DND-41 (cell line): ENCODE measurements around the gene PPIF.

Experiments
- ATAC-seq: fragments of 200-7000 bp; cut with Tn5 transposase; 3 replicates; pipeline ENCODE4 v1.9.1; 2021; ENCODE audit warnings: low read depth; ENCODE audit not compliant: insufficient read depth
- DNase-seq: peaks from one replicate; pipeline ENCODE4 v3.0.0-alpha.2; 2020
- H2AFZ ChIP-seq: 2 replicates; pipeline ENCODE4 v1.6.0; 2012; ENCODE audit warnings: low read depth, low read length
- H3K27ac ChIP-seq: 2 replicates; pipeline ENCODE4 v1.5.1; 2012; ENCODE audit warnings: low read length, inconsistent platforms
- H3K27me3 ChIP-seq: fragments of 200-600 bp; sonication (generic); 2 replicates; pipeline ENCODE4 v1.6.0; 2012; ENCODE audit warnings: low read length, mild to moderate bottlenecking, inconsistent platforms; ENCODE audit not compliant: insufficient read depth, poor library complexity
- H3K36me3 ChIP-seq: 2 replicates; pipeline ENCODE4 v1.5.1; 2012; ENCODE audit warnings: low read length, inconsistent platforms; ENCODE audit not compliant: insufficient read depth
- H3K4me1 ChIP-seq: 2 replicates; pipeline ENCODE4 v1.5.1; 2012; ENCODE audit warnings: mild to moderate bottlenecking, low read length; ENCODE audit not compliant: insufficient read depth
- H3K4me2 ChIP-seq: 2 replicates; pipeline ENCODE4 v1.6.0; 2012; ENCODE audit warnings: mild to moderate bottlenecking, moderate library complexity, low read length, inconsistent platforms; ENCODE audit not compliant: insufficient read depth
- H3K4me3 ChIP-seq, 2 experiments: fragments of 200-600 bp in 1 of 2; shearing (Covaris generic) in 1 of 2; 2 replicates each; pipeline ENCODE4 v1.5.1; 2012 to 2016; ENCODE audit warnings: inconsistent platforms in 2 of 2, low read length in 2 of 2, mild to moderate bottlenecking in 2 of 2, low read depth in 1 of 2, moderate library complexity in 1 of 2
- H3K79me2 ChIP-seq: 2 replicates; pipeline ENCODE4 v1.6.0; 2012; ENCODE audit warnings: low read length, inconsistent platforms; ENCODE audit not compliant: insufficient read depth
- H3K9ac ChIP-seq: 2 replicates; pipeline ENCODE4 v1.6.0; 2012; ENCODE audit warnings: low read depth, mild to moderate bottlenecking, inconsistent platforms, low read length, moderate library complexity
- H3K9me3 ChIP-seq: 2 replicates; pipeline ENCODE4 v1.5.1; 2012; ENCODE audit warnings: low read length, moderate library complexity, mild to moderate bottlenecking, inconsistent platforms; ENCODE audit not compliant: insufficient read depth, severe bottlenecking
- H4K20me1 ChIP-seq: 2 replicates; pipeline ENCODE4 v1.6.0; 2012; ENCODE audit warnings: low read length; ENCODE audit not compliant: insufficient read depth
- CTCF ChIP-seq: IDR thresholded peaks from 2 replicates; pipeline ENCODE4 v1.5.1; 2012; ENCODE audit warnings: borderline replicate concordance, low read length, moderate library complexity, mild to moderate bottlenecking; ENCODE audit not compliant: poor library complexity, severe bottlenecking; ENCODE audit errors: extremely low read depth
- EZH2 ChIP-seq: IDR thresholded peaks from 3 replicates; pipeline ENCODE4 v1.6.1; 2012; ENCODE audit warnings: borderline replicate concordance, low read depth, mild to moderate bottlenecking, moderate library complexity, low read length, inconsistent platforms; ENCODE audit not compliant: severe bottlenecking

PPIF gene

GRCh38 chr10:79384773-79385391, 37.6 kb downstream of the PPIF start:
- H3K4me1 ChIP-seq: peaks cover 6% of the 10 kb centered on the region; the same call in 1 of the 2 replicates
- DNase-seq: no peak
- H3K9me3 ChIP-seq: no peaks in the 10 kb centered on the region
- no peak overlapping the region for H3K4me3 ChIP-seq
- no peak overlapping the region for H3K9ac ChIP-seq
- no peak overlapping the region for H2AFZ ChIP-seq
- H3K79me2 ChIP-seq: no peaks in the 10 kb centered on the region
- H4K20me1 ChIP-seq: peaks cover 16% of the 10 kb centered on the region
- no peak overlapping the region for H3K4me2 ChIP-seq
- TF ChIP-seq CTCF (no peak), EZH2 (no peak)
- peaks cover 2% of the 10 kb centered on the region for H3K27me3 ChIP-seq
- no peak for ATAC-seq
- H3K36me3 ChIP-seq: no peaks in the 10 kb centered on the region
- H3K27ac ChIP-seq: no peak overlapping the region

- DNase-seq: no peak
- Histone ChIP-seq H3K27ac (no peak overlapping the region), H3K79me2 (no peaks in the 10 kb centered on the region), H3K9ac (no peak overlapping the region), H4K20me1 (peaks cover 13% of the 10 kb centered on the region), H3K9me3 (no peaks in the 10 kb centered on the region), H3K4me1 (peaks cover 6% of the 10 kb centered on the region; the same call in 1 of the 2 replicates), H3K27me3 (peaks cover 2% of the 10 kb centered on the region), H2AFZ (no peak overlapping the region), H3K4me3 (no peak overlapping the region), H3K36me3 (no peaks in the 10 kb centered on the region), H3K4me2 (no peak overlapping the region)
- no peak for ATAC-seq
- TF ChIP-seq CTCF (no peak), EZH2 (no peak)
Observed at GRCh38 chr10:79385392-79385795, 38.1 kb downstream of the PPIF start.

GRCh38 chr10:79385804-79386531, 38.7 kb downstream of the PPIF start:
- ATAC-seq: no peak
- Histone ChIP-seq H3K27me3 (peaks cover 2% of the 10 kb centered on the region), H2AFZ (no peak overlapping the region), H3K27ac (no peak overlapping the region), H3K79me2 (no peaks in the 10 kb centered on the region), H3K4me1 (peaks cover 6% of the 10 kb centered on the region; the same call in 1 of the 2 replicates), H3K36me3 (no peaks in the 10 kb centered on the region), H3K4me2 (no peak overlapping the region), H3K9me3 (no peaks in the 10 kb centered on the region), H4K20me1 (peaks cover 10% of the 10 kb centered on the region), H3K9ac (no peak overlapping the region), H3K4me3 (no peak overlapping the region)
- DNase-seq: no peak
- peak; percentile 12 for TF ChIP-seq CTCF
- no peak for TF ChIP-seq EZH2
